Measurements from ENCODE around the gene NLRP3.

DNA sequence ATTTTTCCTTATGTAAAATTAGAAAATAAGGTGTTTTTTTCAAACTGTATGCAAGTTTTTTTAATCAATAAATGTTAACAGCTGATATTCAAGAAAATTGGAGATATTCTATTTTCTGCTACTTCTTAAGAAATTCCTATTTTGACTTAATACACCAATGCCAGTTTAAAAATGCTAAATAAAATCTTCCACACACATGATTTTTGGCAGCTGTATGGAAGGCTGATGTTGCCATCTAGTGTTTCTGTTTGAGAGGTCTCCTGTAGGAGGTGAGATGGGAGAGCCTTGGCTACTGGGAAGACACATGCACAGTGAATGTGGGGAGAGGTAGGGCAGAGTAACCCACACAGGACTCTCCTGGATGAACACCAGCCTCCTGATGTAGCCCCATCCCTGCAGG lies 71.1 kb downstream of the NLRP3 start:
- TF ChIP-seq, protein P1, sequence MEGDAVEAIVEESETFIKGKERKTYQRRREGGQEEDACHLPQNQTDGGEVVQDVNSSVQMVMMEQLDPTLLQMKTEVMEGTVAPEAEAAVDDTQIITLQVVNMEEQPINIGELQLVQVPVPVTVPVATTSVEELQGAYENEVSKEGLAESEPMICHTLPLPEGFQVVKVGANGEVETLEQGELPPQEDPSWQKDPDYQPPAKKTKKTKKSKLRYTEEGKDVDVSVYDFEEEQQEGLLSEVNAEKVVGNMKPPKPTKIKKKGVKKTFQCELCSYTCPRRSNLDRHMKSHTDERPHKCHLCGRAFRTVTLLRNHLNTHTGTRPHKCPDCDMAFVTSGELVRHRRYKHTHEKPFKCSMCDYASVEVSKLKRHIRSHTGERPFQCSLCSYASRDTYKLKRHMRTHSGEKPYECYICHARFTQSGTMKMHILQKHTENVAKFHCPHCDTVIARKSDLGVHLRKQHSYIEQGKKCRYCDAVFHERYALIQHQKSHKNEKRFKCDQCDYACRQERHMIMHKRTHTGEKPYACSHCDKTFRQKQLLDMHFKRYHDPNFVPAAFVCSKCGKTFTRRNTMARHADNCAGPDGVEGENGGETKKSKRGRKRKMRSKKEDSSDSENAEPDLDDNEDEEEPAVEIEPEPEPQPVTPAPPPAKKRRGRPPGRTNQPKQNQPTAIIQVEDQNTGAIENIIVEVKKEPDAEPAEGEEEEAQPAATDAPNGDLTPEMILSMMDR (IDR thresholded peaks at IDR 0.05 in 2 of 3, conservative IDR thresholded peaks at IDR 0.05 in 1 of 3; ENCODE audit: insufficient read depth in 2 of 3, low read depth in 1 of 3, low read length in 3 of 3), result peak; percentile 57 to 82 (median 63)
- TF ChIP-seq RFX5 (IDR thresholded peaks at IDR 0.05; ENCODE audit: low read depth, low read length), result no peak
- no peak for TF ChIP-seq TCF7 (IDR thresholded peaks at IDR 0.05; ENCODE audit: borderline replicate concordance)
- TF ChIP-seq SUPT5H (IDR thresholded peaks at IDR 0.05), result no peak
- TF ChIP-seq NR2C1 (IDR thresholded peaks at IDR 0.05), result no peak
- no peak for TF ChIP-seq NR2C1 (tag; IDR thresholded peaks at IDR 0.05)

All from K562 (cell line).